GM12891 (cell line): ENCODE results near the gene BCL6B.

Experiments used
- PAX5 ChIP-seq: IDR thresholded peaks from 2 replicates; pipeline ENCODE4 v1.6.1; 2011; ENCODE audit warnings: low read length, moderate library complexity, mild to moderate bottlenecking; ENCODE audit not compliant: insufficient read depth, severe bottlenecking
- POLR2A ChIP-seq: IDR thresholded peaks from 2 replicates; pipeline ENCODE4 v1.6.1; 2011; ENCODE audit warnings: low read depth, low read length, control low read depth
- POLR2AphosphoS5 ChIP-seq: IDR thresholded peaks from 2 replicates; pipeline ENCODE4 v1.6.1; 2011; ENCODE audit warnings: low read depth, low read length, control low read depth
- POU2F2 ChIP-seq: IDR thresholded peaks from 2 replicates; pipeline ENCODE4 v1.6.1; 2011; ENCODE audit warnings: low read depth, mild to moderate bottlenecking, control low read depth, low read length, moderate library complexity
- SPI1 ChIP-seq: IDR thresholded peaks from 2 replicates; pipeline ENCODE4 v1.6.1; 2011; ENCODE audit warnings: low read depth, low read length, control low read depth
- TAF1 ChIP-seq: IDR thresholded peaks from 2 replicates; pipeline ENCODE4 v1.6.1; 2011; ENCODE audit warnings: low read depth, low read length, control low read depth

DNA sequence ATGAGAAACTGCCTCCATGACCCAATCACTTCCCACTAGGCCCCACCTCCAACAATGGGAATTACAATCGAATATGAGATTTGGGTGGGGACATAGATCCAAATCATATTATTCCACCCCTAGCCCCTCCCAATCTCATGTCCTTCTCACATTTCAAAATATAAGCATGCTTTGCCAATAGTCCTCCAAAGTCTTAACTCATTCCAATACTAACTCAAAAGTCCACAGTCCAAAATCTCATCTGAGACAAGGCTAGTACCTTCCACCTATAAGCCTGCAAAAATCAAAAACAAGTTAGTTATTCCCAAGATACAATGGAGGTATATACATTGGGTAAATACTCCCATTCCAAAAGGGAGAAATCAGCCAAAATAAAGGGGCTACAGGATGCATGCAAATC, 44.3 kb downstream of the BCL6B start:
- TF ChIP-seq POLR2A (no peak), POLR2AphosphoS5 (no peak), TAF1 (no peak), SPI1 (no peak), POU2F2 (no peak), PAX5 (no peak)
